Ishikawa (cell line): ENCODE data around the gene POLR2L.
A peak's percentile ranks its signal among the peaks of the same experiment; 100 is the strongest.

Experiments used
- CEBPB ChIP-seq: IDR thresholded peaks from 2 replicates; pipeline ENCODE4 v1.6.1; 2012
- CREB1 ChIP-seq: IDR thresholded peaks from 2 replicates; pipeline ENCODE4 v1.6.1; 2012; ENCODE audit warnings: low read depth
- EGR1 ChIP-seq: IDR thresholded peaks from 2 replicates; pipeline ENCODE4 v1.6.1; 2012
- EP300 ChIP-seq: IDR thresholded peaks from 2 replicates; pipeline ENCODE4 v1.6.1; 2012; ENCODE audit warnings: borderline replicate concordance
- FOXM1 ChIP-seq: IDR thresholded peaks from 2 replicates; pipeline ENCODE4 v1.6.1; 2012; ENCODE audit warnings: low read depth, borderline replicate concordance
- MAX ChIP-seq: IDR thresholded peaks from 2 replicates; pipeline ENCODE4 v1.6.1; 2012
- NFIC ChIP-seq: IDR thresholded peaks from 2 replicates; pipeline ENCODE4 v1.6.1; 2012
- RAD21 ChIP-seq: IDR thresholded peaks from 2 replicates; pipeline ENCODE4 v1.6.1; 2012; ENCODE audit warnings: low read depth
- TAF1 ChIP-seq: IDR thresholded peaks from 2 replicates; pipeline ENCODE4 v1.6.1; 2012; ENCODE audit warnings: low read depth, mild to moderate bottlenecking
- TCF12 ChIP-seq: IDR thresholded peaks from 2 replicates; pipeline ENCODE4 v1.6.1; 2012; ENCODE audit warnings: low read depth
- TEAD4 ChIP-seq: IDR thresholded peaks from 2 replicates; pipeline ENCODE4 v1.6.1; 2012
- YY1 ChIP-seq: IDR thresholded peaks from 2 replicates; pipeline ENCODE4 v1.6.1; 2012; ENCODE audit warnings: low read depth
- ZBTB7A ChIP-seq: IDR thresholded peaks from 2 replicates; pipeline ENCODE4 v1.6.1; 2012; ENCODE audit warnings: low read depth
- TF ChIP-seq, protein P1 (sequence below): IDR thresholded peaks from 2 replicates; pipeline ENCODE4 v1.6.1; 2012
- TF ChIP-seq, protein P2 (sequence below): IDR thresholded peaks from 2 replicates; pipeline ENCODE4 v1.6.1; 2012; ENCODE audit warnings: low read depth, mild to moderate bottlenecking

Gene POLR2L

DNA sequence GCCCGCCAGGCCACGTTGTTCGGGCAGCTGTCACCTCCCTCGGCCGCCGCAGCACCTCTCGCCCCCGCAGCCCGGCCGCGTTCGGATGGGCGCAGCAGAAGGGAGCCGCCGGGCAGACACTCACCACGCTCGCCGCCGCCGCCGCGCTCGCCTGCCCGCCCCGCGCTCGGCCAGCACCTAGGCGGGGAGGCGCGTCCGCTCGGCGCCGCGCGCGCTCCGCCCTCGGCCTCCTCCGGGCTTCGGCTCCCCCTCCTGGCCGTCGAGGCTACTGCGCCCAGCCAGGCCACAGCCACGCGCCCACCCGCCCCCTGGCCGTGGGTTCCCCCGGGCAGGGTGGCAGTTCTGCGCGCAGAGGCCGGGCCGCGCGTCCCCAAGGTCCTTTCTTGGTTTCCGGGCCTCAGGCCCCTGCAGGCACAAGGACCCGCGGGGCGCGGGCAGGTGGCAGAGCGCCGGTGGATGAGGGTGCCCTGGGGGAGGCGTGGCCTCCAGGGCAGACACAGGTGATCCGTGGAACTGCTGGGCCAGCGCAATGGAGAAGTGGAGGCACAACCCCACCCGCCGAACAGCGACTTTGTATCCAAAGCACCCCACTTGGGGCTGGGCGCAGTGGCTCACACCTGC is 44.1 kb downstream of the POLR2L start, which contains the start of gene SLC25A22:
SLC25A22 (minus strand) TSS at position 189 of the 621 bp plus-strand sequence. CDS start 3,275 bp downstream, outside the sequence.
- no peak for TF ChIP-seq CREB1
- TF ChIP-seq MAX, result peak; percentile 9; the same call in 1 of the 2 replicates
- TF ChIP-seq ZBTB7A, result peak; percentile 99
- 0 out of 2 replicates have a peak, but pooled peaks have one; percentile 1 for TF ChIP-seq EGR1
- TF ChIP-seq, protein P1, sequence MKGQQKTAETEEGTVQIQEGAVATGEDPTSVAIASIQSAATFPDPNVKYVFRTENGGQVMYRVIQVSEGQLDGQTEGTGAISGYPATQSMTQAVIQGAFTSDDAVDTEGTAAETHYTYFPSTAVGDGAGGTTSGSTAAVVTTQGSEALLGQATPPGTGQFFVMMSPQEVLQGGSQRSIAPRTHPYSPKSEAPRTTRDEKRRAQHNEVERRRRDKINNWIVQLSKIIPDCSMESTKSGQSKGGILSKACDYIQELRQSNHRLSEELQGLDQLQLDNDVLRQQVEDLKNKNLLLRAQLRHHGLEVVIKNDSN, result no peak
- TF ChIP-seq NFIC, result no peak
- TF ChIP-seq, protein P2, sequence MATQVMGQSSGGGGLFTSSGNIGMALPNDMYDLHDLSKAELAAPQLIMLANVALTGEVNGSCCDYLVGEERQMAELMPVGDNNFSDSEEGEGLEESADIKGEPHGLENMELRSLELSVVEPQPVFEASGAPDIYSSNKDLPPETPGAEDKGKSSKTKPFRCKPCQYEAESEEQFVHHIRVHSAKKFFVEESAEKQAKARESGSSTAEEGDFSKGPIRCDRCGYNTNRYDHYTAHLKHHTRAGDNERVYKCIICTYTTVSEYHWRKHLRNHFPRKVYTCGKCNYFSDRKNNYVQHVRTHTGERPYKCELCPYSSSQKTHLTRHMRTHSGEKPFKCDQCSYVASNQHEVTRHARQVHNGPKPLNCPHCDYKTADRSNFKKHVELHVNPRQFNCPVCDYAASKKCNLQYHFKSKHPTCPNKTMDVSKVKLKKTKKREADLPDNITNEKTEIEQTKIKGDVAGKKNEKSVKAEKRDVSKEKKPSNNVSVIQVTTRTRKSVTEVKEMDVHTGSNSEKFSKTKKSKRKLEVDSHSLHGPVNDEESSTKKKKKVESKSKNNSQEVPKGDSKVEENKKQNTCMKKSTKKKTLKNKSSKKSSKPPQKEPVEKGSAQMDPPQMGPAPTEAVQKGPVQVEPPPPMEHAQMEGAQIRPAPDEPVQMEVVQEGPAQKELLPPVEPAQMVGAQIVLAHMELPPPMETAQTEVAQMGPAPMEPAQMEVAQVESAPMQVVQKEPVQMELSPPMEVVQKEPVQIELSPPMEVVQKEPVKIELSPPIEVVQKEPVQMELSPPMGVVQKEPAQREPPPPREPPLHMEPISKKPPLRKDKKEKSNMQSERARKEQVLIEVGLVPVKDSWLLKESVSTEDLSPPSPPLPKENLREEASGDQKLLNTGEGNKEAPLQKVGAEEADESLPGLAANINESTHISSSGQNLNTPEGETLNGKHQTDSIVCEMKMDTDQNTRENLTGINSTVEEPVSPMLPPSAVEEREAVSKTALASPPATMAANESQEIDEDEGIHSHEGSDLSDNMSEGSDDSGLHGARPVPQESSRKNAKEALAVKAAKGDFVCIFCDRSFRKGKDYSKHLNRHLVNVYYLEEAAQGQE, result no peak
- TF ChIP-seq RAD21, result peak; percentile 52; the same call in 1 of the 2 replicates
- TF ChIP-seq FOXM1, result no peak
- TF ChIP-seq YY1, result no peak
- TF ChIP-seq TCF12, result no peak
- TF ChIP-seq TAF1, result no peak; the same call in 1 of the 2 replicates
- TF ChIP-seq TEAD4, result peak; percentile 1; the same call in 1 of the 2 replicates
- no peak for TF ChIP-seq EP300
- TF ChIP-seq CEBPB, result no peak

DNA sequence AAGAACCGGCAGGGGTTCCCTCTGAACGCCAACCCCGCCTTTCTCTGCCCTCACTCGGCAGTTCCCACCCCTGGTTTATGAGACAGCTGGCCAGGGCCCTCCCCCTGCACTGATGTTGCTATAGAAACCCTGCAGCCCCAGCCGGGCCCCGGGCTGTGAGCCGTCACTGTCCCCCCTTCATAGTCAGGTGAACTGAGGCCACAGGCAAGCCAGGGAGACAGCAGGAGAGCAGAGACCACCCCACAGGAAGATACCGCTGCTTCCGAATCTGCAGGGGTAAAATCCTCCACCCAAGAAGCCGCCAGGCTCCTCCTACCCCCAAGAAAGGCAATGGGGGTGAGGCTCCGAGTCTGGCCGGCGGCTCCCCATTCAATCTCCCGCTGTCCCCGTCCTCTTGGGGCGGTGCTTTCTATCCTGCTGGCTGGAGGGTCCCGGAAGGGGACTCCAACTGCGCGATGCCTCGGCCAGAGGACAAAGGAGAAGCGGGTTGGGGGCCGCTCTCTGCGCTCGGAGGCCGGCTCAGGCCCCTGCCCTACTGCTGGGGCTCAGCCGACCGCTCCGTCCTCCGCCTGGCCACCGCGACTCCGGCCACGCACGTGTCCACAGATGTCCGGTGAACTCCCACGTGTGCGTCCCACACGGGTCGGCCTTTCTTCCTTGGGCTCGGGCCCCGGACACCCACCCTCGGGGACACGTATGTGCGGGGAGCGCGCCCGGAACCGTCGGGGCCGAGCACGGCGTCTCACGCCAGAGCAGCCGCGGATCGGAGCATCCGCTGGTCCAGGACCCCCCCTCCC is 44.8 kb downstream of the POLR2L start:
- TF ChIP-seq YY1, result no peak
- TF ChIP-seq FOXM1, result no peak
- peak; percentile 39; the same call in 1 of the 2 replicates for TF ChIP-seq TAF1
- TF ChIP-seq MAX, result peak; percentile 82
- no peak for TF ChIP-seq TCF12
- TF ChIP-seq, protein P2, result no peak
- no peak for TF ChIP-seq NFIC
- no peak for TF ChIP-seq CREB1
- TF ChIP-seq EP300, result no peak
- TF ChIP-seq ZBTB7A, result peak; percentile 35; the same call in 1 of the 2 replicates
- no peak for TF ChIP-seq TEAD4
- TF ChIP-seq, protein P1, result no peak; the same call in 1 of the 2 replicates
- TF ChIP-seq EGR1, result peak; percentile 37; the same call in 1 of the 2 replicates

DNA sequence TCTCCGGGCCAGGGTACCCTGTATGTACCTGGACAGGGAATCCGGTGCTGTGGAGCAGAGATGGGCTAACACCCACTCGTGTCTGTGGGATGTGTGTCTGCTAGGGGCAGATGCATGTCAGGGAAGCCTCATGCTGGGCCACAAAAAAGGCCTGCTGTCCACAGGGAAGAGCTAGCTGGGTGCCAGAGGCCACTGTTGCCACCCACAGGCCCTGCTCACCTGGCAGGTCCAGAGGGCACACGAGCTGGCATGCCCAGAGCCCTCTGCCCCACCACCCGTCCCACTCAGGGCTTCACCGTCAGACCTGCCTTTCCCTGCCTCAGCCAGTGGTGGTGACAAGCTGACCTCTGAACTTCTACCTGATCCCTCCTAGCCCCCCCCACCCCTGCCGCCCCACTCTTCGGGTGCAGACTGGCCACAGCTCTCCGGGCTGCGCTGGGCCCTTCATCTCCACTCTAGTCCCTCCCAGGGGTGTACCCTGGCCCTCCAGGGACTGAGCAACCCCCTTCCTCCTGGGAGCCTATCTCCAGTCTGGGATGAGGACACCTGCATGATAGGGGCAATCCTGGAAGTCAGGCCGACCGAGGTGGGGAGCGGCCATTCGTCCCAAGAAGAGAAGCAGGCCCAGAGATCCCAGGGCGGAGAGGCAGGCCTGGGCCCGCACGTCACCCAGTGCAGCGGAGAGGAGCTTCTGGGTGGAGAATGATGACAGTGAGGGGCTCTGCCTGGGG is 45.6 kb downstream of the POLR2L start:
- no peak for TF ChIP-seq EGR1
- TF ChIP-seq EP300, result no peak
- no peak for TF ChIP-seq ZBTB7A
- TF ChIP-seq, protein P2, result no peak
- TF ChIP-seq, protein P1, result no peak
- no peak for TF ChIP-seq CREB1
- TF ChIP-seq RAD21, result no peak
- TF ChIP-seq NFIC, result no peak
- TF ChIP-seq TEAD4, result no peak
